ENCODE results near the gene CRTAC1.

- TF ChIP-seq CTCF (IDR thresholded peaks at IDR 0.05) (no peak), POLR2AphosphoS5 (IDR thresholded peaks at IDR 0.05) (no peak), POLR2A (IDR thresholded peaks at IDR 0.05) (no peak)
Observed at GRCh38 chr10:98038288-98038687, 7.9 kb upstream of the CRTAC1 start.
